ENCODE measurements around the gene HOXD1.
A peak's percentile ranks its signal among the peaks of the same experiment; 100 is the strongest.

HOXD1 gene

DNA sequence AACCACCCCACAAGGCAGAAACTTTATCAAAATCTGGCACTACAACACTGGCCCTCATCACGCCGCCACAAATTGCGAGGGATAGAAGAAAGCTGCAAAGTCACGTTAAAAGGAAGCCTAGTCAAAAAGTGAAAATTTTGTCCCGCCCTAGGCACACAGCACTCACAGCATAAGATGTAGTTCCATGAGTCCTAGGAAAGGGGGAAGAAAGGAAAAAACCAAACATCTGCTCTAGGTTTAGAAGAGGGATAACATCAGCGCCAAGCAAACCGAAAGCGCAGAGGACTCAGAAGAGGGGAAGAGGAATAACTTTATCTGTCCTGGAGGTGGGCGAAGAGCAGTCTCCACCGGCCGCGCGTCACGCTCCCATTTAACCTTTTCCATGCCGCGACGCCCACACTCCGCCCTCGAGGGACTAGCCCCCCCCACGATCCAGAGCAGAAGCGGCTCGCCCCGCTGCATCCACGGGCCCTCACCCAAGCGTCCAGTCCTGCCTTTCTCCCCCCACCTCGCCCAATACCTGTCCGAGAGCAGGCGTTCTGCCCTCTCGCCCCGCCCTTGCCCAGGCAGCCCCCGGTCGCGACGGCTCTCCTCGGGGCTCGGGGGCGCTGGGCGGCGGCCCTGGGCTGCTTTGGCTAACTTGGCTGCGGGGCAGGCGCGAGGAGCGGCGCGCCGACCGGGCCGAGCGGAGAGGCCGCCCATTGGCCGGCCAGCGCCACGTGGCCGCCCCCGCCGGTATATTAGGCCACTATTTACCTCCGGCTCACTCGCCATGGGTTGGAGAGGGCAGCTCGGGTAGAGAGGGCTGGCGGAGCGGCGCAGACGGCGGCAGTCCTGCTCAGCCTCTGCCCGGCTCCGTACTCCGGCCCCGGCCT, at the start of gene HOXD1:
Gene HOXD1 (plus strand): TSS at position 770 of the 875 bp plus-strand sequence. CDS start 134 bp downstream, outside the sequence.
- no peak for DNase-seq (ENCODE audit: low spot score)

DNA sequence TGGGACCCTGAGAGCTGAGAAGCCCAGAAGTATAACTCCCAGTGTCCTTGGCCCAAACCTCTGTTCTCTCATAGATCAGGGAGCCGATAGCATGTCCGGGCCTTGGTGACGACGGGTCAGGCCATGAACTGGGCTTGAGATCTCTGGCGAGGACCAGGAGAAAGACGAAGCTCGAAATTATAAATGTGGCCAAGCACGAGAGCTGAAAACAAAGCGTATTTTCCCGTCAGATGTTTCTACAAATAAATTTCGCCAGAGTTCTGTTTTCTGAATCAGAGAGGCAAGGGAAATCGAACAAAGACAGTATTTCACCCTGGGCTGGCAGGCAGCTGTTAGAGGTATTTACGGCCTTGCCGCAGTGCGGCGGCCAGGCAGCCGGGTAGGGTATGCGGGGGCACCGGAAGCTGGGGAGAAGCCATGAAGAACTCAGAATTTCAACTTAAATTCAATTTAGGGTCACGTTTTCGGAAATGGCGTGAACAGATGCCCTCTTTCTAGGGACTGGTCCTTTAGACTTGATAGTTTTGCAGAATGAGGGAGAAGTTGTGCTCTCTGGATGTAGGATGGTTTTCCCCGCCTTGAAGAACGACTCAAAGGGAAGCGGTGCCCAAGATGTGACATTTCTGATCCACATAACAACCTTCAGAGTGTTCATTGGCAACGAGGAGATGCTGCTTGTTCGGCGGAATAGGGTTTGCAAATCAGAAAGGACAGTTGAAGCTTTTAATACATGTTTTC, 49.4 kb upstream of the HOXD1 start:
- DNase-seq (ENCODE audit: low spot score), result no peak

DNA sequence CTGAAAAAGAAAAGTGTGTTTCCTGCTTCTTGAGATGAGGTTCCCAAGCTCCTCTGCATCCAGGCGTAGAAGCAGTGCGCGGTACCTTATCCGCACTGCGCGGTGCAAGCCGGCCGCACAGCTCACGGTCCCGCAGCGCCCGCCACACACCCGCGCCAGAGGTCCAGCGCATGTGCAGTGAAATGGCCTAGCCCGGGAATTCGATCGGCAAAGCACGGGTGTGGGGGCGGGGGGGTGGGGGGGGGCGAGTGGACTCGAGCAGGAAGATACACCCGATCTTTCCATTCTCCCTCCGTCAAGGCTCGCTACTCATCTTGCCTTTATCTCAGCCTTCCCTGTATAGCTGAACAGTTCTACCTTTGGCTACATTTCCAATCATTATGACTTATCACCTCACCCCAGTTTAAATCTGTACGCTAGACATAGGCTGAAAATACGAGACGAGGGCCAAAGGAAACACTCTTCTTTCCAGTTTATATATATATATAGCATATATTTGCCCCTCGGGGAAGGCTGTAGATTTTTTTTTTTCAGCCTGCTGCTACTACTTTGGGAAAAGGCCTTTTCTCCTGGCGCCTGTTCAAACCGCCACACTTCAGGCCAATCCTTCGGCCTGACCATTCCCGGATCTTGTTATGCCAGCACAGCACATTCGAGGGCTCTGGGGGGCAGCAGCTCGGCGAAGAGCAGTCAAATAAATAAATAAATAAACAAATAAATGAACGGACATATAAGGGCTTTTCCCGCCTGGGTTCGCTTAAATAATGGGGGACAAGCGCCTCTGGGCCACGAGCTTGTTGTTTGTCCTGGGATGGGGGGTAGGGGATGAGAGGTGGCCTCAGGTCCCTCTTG, 48.6 kb upstream of the HOXD1 start:
- no peak for DNase-seq (ENCODE audit: low spot score)

DNA sequence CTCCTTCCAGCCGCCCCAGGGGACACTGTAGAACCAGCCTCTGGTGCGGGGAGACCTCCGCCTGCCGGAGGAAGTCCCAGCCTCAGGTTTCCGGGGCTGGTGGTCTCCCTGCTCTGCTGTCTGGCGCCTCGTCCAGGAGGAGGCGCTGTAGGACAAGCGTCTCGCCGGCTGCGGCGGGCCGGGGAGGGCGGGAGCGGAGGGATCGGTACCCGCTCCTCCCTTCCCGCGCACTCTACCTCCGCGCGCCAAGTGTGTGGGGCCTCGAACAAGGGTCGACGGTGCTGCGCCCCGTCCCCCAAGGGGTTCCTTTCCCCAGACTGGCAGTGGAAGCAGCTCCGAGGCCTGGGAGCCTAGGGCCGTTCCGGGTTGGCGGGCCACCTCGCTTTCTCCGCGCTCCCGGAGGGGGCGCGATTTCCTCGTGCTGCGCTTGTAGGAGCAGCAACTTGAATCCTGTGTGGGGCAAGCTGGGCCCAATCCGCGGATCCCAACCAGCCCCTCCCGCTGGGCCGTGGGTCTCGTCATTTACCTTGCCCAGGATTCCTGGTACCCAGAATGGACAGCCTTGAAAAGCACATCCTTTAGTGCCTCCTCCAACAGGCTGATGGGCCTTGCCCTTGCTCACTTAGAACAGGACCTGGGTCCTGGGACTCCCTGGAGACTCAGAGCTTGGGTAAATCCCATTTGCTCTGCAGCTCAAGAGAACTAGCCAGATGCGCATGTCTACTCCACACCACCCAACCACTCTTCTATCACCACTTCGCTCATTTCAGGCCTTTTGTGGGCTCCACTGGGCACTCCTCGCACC, 47.8 kb upstream of the HOXD1 start:
- peak; percentile 57 for DNase-seq (ENCODE audit: low spot score)

DNA sequence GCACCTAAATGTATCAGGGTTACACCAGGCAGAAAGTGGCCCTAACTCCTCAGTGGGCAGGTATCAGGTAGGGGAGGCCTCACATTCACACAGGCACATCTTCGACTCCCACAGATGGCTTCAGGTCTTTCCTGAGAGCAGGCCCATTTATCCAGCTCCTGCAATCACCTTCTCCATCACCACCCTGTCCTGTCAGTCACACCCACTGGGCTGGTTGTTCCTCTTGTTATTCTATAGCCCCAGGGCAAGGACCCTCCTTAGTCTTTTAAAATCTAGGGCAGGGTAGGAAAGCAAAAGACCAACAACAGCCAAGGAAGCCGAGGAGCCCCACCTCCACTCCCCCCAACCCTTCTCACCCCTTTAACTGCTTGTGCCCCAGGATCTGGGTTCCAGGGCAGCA, 46.2 kb upstream of the HOXD1 start:
- no peak for DNase-seq (ENCODE audit: low spot score)

DNA sequence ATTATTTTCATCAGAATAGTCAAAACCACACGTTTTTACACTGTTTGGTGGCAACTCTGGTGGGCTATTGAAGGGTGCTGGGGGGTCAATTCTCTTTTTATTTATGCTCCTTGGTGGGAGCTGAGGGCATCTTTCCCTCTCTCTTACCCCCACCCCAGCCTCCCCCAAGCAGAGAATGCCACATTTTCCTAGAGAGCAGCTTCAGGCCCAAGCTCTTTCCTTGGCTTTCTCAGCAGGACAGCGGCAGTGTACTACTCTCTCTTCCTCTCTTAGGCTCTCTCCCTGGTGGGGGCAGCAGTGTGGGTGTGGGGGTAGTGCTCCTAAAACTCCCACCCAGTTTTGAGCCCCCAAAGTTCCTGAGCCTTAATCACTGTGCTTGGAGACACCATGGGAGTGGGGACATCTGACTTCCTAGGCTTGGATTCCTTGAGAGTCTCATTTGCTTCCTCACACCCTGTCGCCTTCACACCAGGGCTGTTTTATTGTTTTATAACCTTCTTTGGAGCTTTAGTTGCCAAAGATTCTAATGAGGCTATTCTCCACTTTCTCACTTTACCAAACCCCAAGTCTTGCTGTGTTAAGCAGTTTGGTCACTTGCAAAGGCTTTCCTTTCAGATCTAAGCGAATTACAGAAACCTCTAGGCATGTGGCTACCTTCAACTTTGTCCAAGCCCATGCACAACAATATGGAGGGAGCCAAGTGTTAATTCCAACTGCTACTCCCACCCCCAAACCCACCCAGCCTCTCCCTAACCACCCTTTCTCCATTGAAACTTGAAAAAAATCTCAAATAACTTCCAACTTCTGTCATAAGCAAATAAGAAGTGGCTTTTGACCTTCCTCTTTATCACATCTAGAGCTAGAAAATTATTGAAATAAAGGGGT, 43.1 kb upstream of the HOXD1 start:
- no peak for DNase-seq (ENCODE audit: low spot score)

DNA sequence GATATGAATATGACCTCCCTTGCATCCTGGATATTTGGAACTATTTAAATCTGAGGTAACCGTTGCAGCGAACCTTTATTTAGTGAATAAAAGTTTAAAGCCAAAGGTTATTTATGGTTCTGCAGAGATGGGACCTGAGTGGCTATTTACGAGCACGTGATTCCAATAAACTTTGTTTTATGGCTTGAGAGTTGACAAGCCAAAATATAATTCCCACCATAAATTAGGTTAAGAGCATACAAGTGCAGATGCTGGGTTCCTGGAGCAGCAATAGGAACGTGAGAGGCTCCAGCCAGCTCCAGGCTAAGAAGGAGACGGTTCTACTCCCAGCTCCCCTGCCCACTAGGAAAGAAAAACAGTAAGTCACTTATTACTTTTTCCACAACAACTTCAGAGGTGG, 42.4 kb upstream of the HOXD1 start:
- no peak for DNase-seq (ENCODE audit: low spot score)

DNA sequence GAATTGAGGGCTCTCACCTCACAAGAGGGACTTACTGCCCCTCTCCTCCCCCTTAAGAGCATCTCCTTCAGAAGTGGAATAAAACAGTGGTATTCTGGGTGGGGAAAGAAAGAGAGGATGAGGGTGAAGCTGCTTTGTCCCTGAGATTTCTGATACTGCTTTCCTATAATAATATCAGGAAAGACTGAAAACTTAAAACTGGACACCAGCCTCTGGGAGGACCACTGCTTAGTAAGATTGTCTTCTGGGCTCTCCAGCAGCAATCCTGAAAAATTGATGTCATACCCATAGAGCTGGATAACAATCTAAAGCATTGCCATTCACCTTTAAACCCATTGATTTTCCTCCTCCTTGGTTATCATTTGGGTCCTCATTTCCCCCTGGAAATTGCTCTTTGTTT, 41.8 kb upstream of the HOXD1 start:
- DNase-seq (ENCODE audit: low spot score), result no peak

DNA sequence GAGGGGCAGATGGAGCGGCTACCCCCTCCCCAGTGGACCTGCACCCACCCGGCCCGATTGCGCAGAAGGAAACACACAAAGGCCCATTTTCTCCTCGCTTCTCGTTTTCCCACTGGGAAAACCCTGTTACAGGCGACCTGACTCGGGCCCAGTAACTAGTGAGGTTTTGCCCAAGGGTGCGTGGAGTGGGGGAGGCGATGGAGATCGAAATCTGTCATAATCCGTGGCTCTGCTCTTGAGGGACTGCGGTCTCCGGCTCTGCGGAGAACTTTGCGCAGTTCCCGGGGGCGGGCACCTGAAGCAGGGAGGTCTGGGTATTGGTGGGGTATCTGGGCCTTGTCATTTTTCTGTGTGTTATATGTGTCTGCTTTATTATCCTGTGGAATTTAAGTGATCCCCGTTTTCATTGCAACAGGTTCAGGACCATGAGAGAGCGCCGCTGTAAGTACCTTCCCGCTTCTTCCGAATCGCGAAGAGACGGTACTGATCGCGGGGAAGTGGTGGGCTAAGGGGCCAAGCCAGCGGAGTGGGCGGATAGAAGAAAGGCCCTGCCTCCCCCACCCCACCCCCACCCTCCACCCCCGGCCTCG, 41.2 kb upstream of the HOXD1 start:
- no peak for DNase-seq (ENCODE audit: low spot score)

DNA sequence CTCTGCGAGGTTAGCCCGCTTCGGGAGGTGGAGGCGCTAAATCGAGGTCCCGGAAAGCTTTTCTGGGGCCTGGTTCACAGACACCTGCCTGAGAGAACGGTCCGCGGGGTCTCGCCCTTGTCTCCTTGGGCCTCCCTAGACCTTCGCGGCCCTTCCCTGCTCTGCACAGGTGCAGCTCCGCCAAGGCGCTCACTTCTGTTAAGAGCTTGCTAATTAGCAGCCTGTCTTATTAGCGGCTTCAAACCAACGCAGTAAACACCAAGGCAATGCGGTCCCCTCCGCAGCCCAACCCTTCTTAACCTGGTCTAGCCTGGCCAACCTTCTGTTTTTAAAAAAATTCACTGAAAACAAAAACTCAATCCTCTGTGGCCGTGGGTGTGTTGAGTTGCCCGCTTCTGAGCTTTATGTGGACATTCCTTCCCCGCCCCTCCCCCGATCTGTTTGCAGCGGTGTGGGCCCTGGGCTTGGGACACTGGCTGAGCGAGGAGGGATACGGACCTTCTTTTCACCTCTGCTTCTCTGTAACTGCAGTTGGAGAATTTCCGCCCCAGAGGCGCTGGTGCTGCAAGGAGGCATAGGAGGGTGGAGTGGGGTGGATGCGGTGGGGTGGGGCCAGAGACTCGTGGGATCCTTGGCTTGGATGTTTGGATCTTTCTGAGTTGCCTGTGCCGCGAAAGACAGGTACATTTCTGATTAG, 40.5 kb upstream of the HOXD1 start:
- no peak for DNase-seq (ENCODE audit: low spot score)

DNA sequence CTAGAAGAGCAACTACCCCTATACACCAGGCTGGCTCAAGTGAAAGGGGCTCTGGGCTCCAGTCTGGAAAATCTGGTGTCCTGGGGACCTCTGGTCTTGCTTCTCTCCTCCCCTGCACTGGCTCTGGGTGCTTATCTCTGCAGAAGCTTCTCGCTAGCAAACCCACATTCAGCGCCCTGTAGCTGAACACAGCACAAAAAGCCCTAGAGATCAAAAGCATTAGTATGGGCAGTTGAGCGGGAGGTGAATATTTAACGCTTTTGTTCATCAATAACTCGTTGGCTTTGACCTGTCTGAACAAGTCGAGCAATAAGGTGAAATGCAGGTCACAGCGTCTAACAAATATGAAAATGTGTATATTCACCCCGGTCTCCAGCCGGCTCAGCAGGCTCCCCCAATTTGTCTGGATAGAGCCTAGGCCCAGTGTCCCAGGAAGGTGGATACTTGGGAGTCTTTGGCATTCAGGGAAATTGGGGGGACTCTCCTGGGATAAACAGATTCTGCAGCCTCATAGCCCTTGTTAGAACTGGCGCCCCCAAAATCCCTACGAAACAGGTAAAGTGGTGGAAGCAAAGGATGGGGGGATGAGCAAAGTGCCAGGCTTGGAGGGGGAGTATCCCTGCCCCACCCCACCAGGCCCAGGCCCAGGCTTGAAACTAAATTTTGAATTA, 39.6 kb upstream of the HOXD1 start:
- no peak for DNase-seq (ENCODE audit: low spot score)

DNA sequence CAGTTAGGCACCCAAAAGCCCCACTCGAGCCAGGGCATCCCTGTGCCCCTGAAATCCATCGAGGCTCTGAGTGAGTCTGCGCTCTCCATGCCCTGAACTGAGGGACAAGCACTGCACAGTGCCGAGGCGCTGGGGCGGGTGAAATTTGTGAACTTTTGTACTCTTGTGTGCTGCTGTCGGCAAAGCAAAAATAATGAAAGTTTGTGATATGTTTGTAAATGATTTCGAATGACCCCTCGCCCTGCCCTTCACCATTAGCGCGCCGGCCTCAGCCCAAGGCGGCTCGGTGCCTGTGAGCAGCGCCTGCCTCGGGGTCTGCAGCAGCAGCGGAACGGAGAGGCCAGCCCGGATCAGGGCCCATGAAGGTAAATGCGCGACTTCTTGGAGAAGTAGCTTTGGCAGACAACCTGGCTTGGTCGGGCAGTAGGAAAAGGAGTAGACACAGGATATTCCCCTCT, 39.0 kb upstream of the HOXD1 start:
- no peak for DNase-seq (ENCODE audit: low spot score)

DNA sequence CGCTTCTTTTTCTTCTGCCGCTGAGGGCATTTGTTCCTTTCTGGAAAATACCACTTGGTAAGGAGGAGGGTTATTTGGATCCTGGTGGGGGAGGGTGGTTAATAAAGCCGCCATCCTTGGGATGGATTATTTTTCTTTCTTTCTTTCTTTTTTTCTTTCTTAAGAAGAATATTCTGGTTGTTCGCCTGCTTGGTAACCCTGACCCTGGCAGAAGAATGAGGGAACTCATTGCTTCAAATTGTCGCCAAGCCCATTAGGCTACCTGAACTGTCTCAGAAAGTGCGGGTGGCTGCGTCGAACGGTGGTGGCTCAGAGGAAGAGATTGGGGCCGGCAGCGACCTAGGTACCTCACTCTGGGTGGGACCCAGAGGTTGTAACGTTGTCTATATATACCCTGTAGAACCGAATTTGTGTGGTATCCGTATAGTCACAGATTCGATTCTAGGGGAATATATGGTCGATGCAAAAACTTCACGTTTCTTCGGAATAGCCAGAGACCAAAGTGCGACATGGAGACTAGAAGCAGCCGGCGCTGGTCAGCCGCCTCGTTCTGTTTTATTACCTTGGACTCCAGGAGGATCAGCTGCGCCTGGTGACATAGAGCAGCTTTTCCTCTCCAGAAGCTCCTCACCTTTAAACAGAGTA, 38.4 kb upstream of the HOXD1 start:
- DNase-seq (ENCODE audit: low spot score), result no peak

DNA sequence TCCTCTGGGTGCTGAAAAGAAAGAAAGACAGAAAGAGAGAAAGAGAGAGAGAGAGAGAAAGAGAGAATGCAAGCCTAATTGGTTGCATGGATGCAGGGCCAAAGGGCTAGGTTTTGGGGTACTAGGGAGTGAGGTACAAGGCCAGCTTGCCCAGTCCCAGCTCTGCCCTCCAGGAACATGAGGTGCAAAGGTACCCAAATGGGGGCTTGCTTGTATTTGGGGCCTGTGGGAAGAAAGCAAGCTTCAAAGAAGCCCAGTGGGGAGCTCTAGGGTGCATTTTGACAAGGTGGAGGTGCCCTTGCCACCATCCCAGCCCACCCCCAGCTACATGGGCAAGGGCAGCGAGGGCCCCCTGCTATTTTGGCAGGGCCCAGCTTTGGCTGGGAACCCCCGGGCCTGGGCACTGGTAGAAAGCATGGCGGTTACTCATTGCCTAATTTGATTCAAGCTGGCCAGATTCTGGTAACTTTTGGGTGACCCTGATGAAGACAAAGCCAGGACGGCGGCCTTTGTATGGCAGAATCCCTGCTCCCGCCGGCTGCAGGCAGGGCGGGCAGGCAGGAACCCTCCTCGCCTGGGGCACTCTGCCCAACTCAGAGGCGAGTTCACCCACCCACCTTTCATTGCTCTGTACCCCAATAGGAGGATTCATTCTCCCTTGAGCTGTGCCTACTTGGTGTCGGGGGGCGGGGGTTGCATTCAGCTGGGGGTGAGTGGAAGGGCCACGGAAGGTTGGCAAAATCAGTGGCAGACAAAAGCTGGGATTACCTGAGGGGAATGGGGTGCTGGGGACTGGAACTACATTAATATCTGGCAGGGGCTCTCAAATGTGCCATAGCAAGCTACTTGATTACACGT, 37.7 kb upstream of the HOXD1 start:
- no peak for DNase-seq (ENCODE audit: low spot score)

DNA sequence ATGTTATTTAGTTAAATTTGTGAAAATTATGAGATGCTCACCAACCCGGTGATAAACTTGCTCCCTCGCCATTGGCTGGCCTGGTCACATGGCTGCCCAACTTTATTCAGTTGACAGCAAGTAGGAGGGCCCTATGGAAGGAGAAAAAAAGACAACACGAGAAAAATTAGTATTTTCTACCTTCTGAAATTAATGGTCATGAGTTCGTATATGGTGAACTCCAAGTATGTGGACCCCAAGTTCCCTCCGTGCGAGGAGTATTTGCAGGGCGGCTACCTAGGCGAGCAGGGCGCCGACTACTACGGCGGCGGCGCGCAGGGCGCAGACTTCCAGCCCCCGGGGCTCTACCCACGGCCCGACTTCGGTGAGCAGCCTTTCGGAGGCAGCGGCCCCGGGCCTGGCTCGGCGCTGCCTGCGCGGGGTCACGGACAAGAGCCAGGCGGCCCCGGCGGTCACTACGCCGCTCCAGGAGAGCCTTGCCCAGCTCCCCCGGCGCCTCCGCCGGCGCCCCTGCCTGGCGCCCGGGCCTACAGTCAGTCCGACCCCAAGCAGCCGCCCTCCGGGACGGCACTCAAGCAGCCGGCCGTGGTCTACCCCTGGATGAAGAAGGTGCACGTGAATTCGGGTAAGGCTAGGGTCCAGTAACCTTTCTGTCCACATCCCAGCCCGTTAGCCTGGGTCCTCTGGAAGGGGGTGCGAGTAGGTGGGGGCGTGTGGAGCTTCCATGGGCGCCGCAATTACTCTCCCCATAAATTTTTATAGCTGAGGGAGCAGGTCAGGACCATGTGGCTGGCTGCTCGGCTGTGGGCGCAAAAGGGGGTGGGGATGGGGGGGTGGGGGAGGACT, 36.8 kb upstream of the HOXD1 start, which contains the start of gene HOXD4:
Gene HOXD4 (plus strand): TSS at position 109 of the 846 bp plus-strand sequence. CDS start 84 bp downstream, at position 193.
- DNase-seq (ENCODE audit: low spot score), result no peak

All from cerebellar cortex (tissue), 1 donor.